Activated B cell treated with CpG ODN at 0.5 μM for 24 hours (primary cell): ENCODE results near the gene KRTAP17-1. TPM values are rescaled to one million over a fixed set of nuclear protein-coding genes. Genes with fewer than 3 reads are reported as not detected.

ENCODE experiments used
- ATAC-seq: fragments of 200-7000 bp; cut with Tn5 transposase; one replicate; pipeline ENCODE4 v1.10.0; 2021; ENCODE audit warnings: low read depth, mild to moderate bottlenecking, moderate library complexity
- CTCF ChIA-PET: fragments of 350-600 bp; sonication (Branson Sonifier 250); formaldehyde crosslinking; loops from one replicate; lab custom pipeline; 2021; ENCODE audit warnings: antibody characterized with exemption; lab: Charles Lee
- POLR2A ChIA-PET: fragments of 350-600 bp; sonication (Branson Sonifier 250); formaldehyde crosslinking; loops from one replicate; lab custom pipeline; 2021; ENCODE audit warnings: antibody characterized with exemption; lab: Charles Lee
- DNase-seq: peaks from one replicate; pipeline ENCODE4 v3.0.0; 2022
- H3K27ac Mint-ChIP-seq: one replicate; pipeline ENCODE4 v1.8.0; 2020; ENCODE audit warnings: mixed read lengths
- H3K27me3 Mint-ChIP-seq: one replicate; pipeline ENCODE4 v1.8.0; 2021; ENCODE audit warnings: mixed read lengths
- H3K36me3 Mint-ChIP-seq: one replicate; pipeline ENCODE4 v1.8.0; 2021; ENCODE audit warnings: low read depth, mixed read lengths
- H3K4me1 Mint-ChIP-seq: one replicate; pipeline ENCODE4 v1.8.0; 2021; ENCODE audit warnings: mixed read lengths
- H3K4me3 Mint-ChIP-seq: one replicate; pipeline ENCODE4 v1.8.0; 2020; ENCODE audit warnings: mild to moderate bottlenecking, mixed read lengths
- H3K9me3 Mint-ChIP-seq: one replicate; pipeline ENCODE4 v1.8.0; 2020; ENCODE audit warnings: mixed read lengths
- CTCF ChIP-seq: fragments of 200-600 bp; IDR thresholded peaks from one replicate; pipeline ENCODE4 v1.8.0; 2022; ENCODE audit warnings: antibody characterized with exemption, mild to moderate bottlenecking
- intact Hi-C: fragments of 100-400 bp; cut with micrococcal nuclease; formaldehyde crosslinking; loops from one replicate; pipeline ENCODE4 v1.15.1; 2024
- total RNA-seq: library from RNA; stranded (reverse); gene quantifications from 2 replicates; pipeline ENCODE4 v1.2.3, GENCODE V29; 2022

The KRTAP17-1 gene
- total RNA-seq, 1 donor from 2014 or later, result not detected

- Mint-ChIP-seq H3K9me3 (peaks cover 5% of the 10 kb centered on the region), H3K27me3 (peaks cover 13% of the 10 kb centered on the region), H3K27ac (no peak within 1 kb of the TSS), H3K36me3 (no peaks in the 10 kb centered on the region), H3K4me1 (peaks cover 16% of the 10 kb centered on the region), H3K4me3 (no peak within 1 kb of the TSS)
- ChIA-PET CTCF (no interaction called here), POLR2A (no interaction called here)
- intact Hi-C loops, result no loop called here
- DNase-seq (no peak), ATAC-seq (no peak)
- TF ChIP-seq CTCF, result no peak
Observed at GRCh38 chr17:41301916-41302901, 13.3 kb downstream of the KRTAP17-1 start, which contains the start of gene KRTAP29-1. Gene KRTAP29-1, minus strand, starts transcription at chr17:41302851. Its CDS starts 0 bp downstream, at chr17:41302851.

- DNase-seq, result no peak
Observed at GRCh38 chr17:41301204-41301790, 14.2 kb downstream of the KRTAP17-1 start.

GRCh38 chr17:41298458-41299135, 16.9 kb downstream of the KRTAP17-1 start:
- ATAC-seq (no peak), DNase-seq (no peak)
- ChIA-PET POLR2A (no interaction called here), CTCF (no interaction called here)
- Mint-ChIP-seq H3K27ac (no peak overlapping the region), H3K4me1 (peaks cover 7% of the 10 kb centered on the region), H3K27me3 (peaks cover 20% of the 10 kb centered on the region), H3K4me3 (no peak overlapping the region), H3K9me3 (peaks cover 5% of the 10 kb centered on the region), H3K36me3 (no peaks in the 10 kb centered on the region)
- no peak for TF ChIP-seq CTCF
- intact Hi-C loops, result no loop called here

More at GRCh38 chr17:41301204-41301790, 14.2 kb downstream of the KRTAP17-1 start:
- intact Hi-C loops, result no loop called here
- no peak for TF ChIP-seq CTCF
- H3K4me3 Mint-ChIP-seq, result no peak overlapping the region
- no peak for ATAC-seq
- H3K27me3 Mint-ChIP-seq, result peaks cover 13% of the 10 kb centered on the region
- H3K9me3 Mint-ChIP-seq, result peaks cover 5% of the 10 kb centered on the region
- ChIA-PET POLR2A (interaction anchor here (0.6 kb wide), 1 partner anchor 321 kb away, joined by 3 read pairs; no protein-coding TSS in a partner anchor), CTCF (no interaction called here)
- peaks cover 13% of the 10 kb centered on the region for H3K4me1 Mint-ChIP-seq
- H3K27ac Mint-ChIP-seq, result no peak overlapping the region
- no peaks in the 10 kb centered on the region for H3K36me3 Mint-ChIP-seq

- Mint-ChIP-seq H3K36me3 (no peaks in the 10 kb centered on the region), H3K27me3 (peaks cover 20% of the 10 kb centered on the region), H3K4me3 (no peak overlapping the region), H3K4me1 (peaks cover under 1% of the 10 kb centered on the region), H3K9me3 (peaks cover 5% of the 10 kb centered on the region), H3K27ac (no peak overlapping the region)
- no peak for TF ChIP-seq CTCF
- DNase-seq (no peak), ATAC-seq (no peak)
- POLR2A ChIA-PET, result no interaction called here
- CTCF ChIA-PET, result no interaction called here
- intact Hi-C loops, result no loop called here
Observed at GRCh38 chr17:41296846-41297245, 18.7 kb downstream of the KRTAP17-1 start.
